SU-DHL-6 (cell line): ENCODE data around the gene FSD1.

Experiments
- H2AFZ ChIP-seq: fragments of 200-600 bp; sonication (generic); 2 replicates; pipeline ENCODE4 v1.6.1; 2014; ENCODE audit warnings: low read depth, mild to moderate bottlenecking, moderate library complexity, mixed read lengths, antibody characterized with exemption, low read length; ENCODE audit not compliant: severe bottlenecking
- H3F3A ChIP-seq: fragments of 200-600 bp; shearing (Covaris generic); 2 replicates; pipeline ENCODE4 v1.6.0; 2016; ENCODE audit warnings: antibody characterized with exemption, mild to moderate bottlenecking; ENCODE audit not compliant: insufficient read depth
- H3K27ac ChIP-seq: fragments of 200-600 bp; sonication (generic); 2 replicates; pipeline ENCODE4 v1.5.1; 2016; ENCODE audit warnings: low read depth, mild to moderate bottlenecking, low read length, moderate library complexity, mixed read lengths
- H3K27me3 ChIP-seq: fragments of 200-600 bp; sonication (generic), shearing (Covaris generic); 2 replicates; pipeline ENCODE4 v1.6.0; 2014; ENCODE audit warnings: mild to moderate bottlenecking, low read length
- H3K36me3 ChIP-seq: fragments of 200-600 bp; sonication (generic); 2 replicates; pipeline ENCODE4 v1.6.1; 2014; ENCODE audit warnings: mild to moderate bottlenecking, low read length, mixed read lengths
- H3K4me2 ChIP-seq: fragments of 300-600, 200-600 bp; shearing (Covaris generic), sonication (generic); 2 replicates; pipeline ENCODE4 v1.6.0; 2014; ENCODE audit warnings: low read length, low read depth, mild to moderate bottlenecking; ENCODE audit not compliant: poor library complexity, severe bottlenecking
- H3K4me3 ChIP-seq: fragments of 200-600 bp; sonication (generic); 2 replicates; pipeline ENCODE4 v1.5.1; 2014; ENCODE audit warnings: antibody characterized with exemption, low read length, mild to moderate bottlenecking, mixed read lengths; ENCODE audit not compliant: insufficient read depth, poor library complexity, severe bottlenecking
- H3K79me2 ChIP-seq: fragments of 200-600 bp; sonication (generic); 2 replicates; pipeline ENCODE4 v1.6.1; 2014; ENCODE audit warnings: mild to moderate bottlenecking, low read length, moderate library complexity; ENCODE audit not compliant: insufficient read depth
- H3K9ac ChIP-seq: fragments of 200-600 bp; sonication (generic); 2 replicates; pipeline ENCODE4 v1.7.0; 2014; ENCODE audit warnings: mild to moderate bottlenecking, low read length
- H3K9me2 ChIP-seq: fragments of 200-600 bp; sonication (generic); replicated peaks from 2 replicates; pipeline ENCODE4 v1.6.1; 2014; ENCODE audit warnings: low read length; ENCODE audit not compliant: insufficient read depth
- H3K9me3 ChIP-seq: fragments of 200-600 bp; sonication (generic); 2 replicates; pipeline ENCODE4 v1.6.1; 2014; ENCODE audit warnings: low read length, mixed read lengths; ENCODE audit not compliant: insufficient read depth
- H4K20me1 ChIP-seq: fragments of 200-600 bp; sonication (generic); 2 replicates; pipeline ENCODE4 v1.6.1; 2014; ENCODE audit warnings: low read depth, mild to moderate bottlenecking, antibody characterized with exemption, low read length, moderate library complexity, mixed read lengths
- CTCF ChIP-seq: fragments of 200-600 bp; sonication (generic); IDR thresholded peaks from one replicate; pipeline ENCODE4 v1.5.1; 2017; ENCODE audit warnings: antibody characterized with exemption, mild to moderate bottlenecking, low read length, moderate library complexity; ENCODE audit not compliant: insufficient read depth, poor library complexity, severe bottlenecking
- EZH2phosphoT487 ChIP-seq: fragments of 200-600 bp; sonication (generic), shearing (Covaris generic); conservative IDR thresholded peaks from 2 replicates; pipeline ENCODE4 v1.6.1; 2018; ENCODE audit warnings: mild to moderate bottlenecking, antibody characterized with exemption, low read length, moderate library complexity, mixed read lengths

The FSD1 gene

DNA sequence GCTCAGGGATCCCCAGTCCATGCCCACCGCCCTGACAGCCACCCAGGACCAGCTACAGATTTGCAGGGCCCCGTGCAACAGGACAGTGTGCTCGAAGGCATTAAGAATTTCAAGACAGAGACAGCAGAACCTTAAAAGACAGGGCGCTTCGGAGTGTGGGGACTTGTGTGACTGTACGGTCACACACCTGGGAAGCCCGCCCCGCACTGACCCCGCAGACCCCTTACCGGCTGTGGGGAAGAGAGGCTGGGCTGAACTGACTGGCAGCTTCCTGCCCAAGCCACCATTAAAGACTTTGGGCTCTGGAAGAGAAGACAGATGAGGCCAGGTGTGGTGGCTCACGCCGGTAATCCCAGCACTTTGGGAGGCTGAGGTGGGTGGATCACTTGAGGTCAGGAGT is 19.8 kb downstream of the FSD1 start:
- Histone ChIP-seq H3F3A (no peaks in the 10 kb centered on the region), H3K9me3 (0 out of 2 replicates have a peak, but pooled peaks cover 4% of the 10 kb centered on the region), H3K4me3 (no peak overlapping the region), H4K20me1 (no peaks in the 10 kb centered on the region), H3K27ac (no peak overlapping the region), H3K79me2 (no peaks in the 10 kb centered on the region), H3K9me2 (no peaks in the 10 kb centered on the region), H3K27me3 (no peaks in the 10 kb centered on the region), H2AFZ (no peak overlapping the region), H3K36me3 (no peaks in the 10 kb centered on the region), H3K9ac (no peak overlapping the region), H3K4me2 (no peak overlapping the region)
- no peak for TF ChIP-seq CTCF
- no peak for TF ChIP-seq EZH2phosphoT487

GRCh38 chr19:4326215-4326836 is 21.9 kb downstream of the FSD1 start:
- Histone ChIP-seq H3K79me2 (no peaks in the 10 kb centered on the region), H2AFZ (no peak overlapping the region), H3K4me3 (no peak overlapping the region)

DNA sequence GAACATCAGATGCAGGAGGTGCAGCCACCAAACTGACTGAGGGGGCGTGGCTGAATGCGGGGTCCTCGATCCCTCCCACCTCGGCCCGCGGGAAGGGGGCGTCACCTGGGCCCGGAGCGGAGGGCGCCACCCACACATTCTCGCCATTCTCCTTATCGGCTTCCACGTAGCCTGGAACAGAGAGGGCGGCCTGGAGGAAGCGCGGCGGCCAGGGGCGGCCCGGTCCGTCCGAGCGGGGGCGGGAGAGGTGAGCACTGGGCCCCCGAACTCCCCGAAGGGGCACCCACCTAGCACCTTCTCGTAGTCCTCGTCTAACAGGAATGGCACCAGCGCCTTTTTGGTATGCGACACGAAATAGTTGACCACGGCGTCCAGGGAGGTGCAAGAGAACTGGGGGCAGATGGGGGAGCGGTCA is 22.4 kb downstream of the FSD1 start:
- no peaks in the 10 kb centered on the region for H3F3A ChIP-seq
- H3K27me3 ChIP-seq = no peaks in the 10 kb centered on the region
- no peak overlapping the region for H3K4me3 ChIP-seq
- H3K9me3 ChIP-seq = no peaks in the 10 kb centered on the region
- H4K20me1 ChIP-seq = no peaks in the 10 kb centered on the region
- H3K79me2 ChIP-seq = no peaks in the 10 kb centered on the region
- H3K27ac ChIP-seq = no peak overlapping the region
- TF ChIP-seq EZH2phosphoT487 (no peak), CTCF (no peak)
- H3K9me2 ChIP-seq = no peaks in the 10 kb centered on the region
- no peak overlapping the region for H2AFZ ChIP-seq
- H3K36me3 ChIP-seq = no peaks in the 10 kb centered on the region
- no peak overlapping the region for H3K9ac ChIP-seq
- H3K4me2 ChIP-seq = no peak overlapping the region

More at GRCh38 chr19:4326215-4326836, 21.9 kb downstream of the FSD1 start:
- Histone ChIP-seq H3F3A (no peaks in the 10 kb centered on the region), H3K9me2 (no peaks in the 10 kb centered on the region), H3K27me3 (no peaks in the 10 kb centered on the region), H4K20me1 (no peaks in the 10 kb centered on the region), H3K27ac (no peak overlapping the region), H3K9ac (no peak overlapping the region), H3K9me3 (no peaks in the 10 kb centered on the region), H3K36me3 (no peaks in the 10 kb centered on the region), H3K4me2 (no peak overlapping the region)
- TF ChIP-seq EZH2phosphoT487 (no peak), CTCF (no peak)
